ENCODE measurements around the gene CELF3.

DNA sequence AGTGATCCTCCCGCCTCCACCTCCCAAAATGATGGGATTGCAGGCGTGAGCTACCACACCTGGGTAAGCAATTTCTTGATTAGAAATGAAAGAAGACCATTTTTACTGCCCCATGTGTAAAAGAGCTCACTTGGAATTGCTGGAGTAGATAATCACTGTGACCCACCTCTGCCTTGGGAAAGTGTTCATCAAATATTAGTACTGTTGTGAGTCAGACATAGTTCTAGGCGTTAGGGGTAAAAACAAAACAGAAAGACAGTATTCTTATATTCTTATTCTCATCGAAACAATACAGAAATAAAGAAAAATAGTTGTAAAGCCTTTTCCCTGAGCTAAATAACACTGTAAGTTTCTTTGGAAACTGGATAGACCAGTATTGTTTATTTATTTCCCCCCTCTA is 36.2 kb downstream of the CELF3 start:
- TF ChIP-seq, protein P1, sequence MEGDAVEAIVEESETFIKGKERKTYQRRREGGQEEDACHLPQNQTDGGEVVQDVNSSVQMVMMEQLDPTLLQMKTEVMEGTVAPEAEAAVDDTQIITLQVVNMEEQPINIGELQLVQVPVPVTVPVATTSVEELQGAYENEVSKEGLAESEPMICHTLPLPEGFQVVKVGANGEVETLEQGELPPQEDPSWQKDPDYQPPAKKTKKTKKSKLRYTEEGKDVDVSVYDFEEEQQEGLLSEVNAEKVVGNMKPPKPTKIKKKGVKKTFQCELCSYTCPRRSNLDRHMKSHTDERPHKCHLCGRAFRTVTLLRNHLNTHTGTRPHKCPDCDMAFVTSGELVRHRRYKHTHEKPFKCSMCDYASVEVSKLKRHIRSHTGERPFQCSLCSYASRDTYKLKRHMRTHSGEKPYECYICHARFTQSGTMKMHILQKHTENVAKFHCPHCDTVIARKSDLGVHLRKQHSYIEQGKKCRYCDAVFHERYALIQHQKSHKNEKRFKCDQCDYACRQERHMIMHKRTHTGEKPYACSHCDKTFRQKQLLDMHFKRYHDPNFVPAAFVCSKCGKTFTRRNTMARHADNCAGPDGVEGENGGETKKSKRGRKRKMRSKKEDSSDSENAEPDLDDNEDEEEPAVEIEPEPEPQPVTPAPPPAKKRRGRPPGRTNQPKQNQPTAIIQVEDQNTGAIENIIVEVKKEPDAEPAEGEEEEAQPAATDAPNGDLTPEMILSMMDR (IDR thresholded peaks at IDR 0.05), result no peak
- TF ChIP-seq JUND (IDR thresholded peaks at IDR 0.05) (no peak), RFX5 (IDR thresholded peaks at IDR 0.05; ENCODE audit: low read length) (no peak), CHD2 (IDR thresholded peaks at IDR 0.05; ENCODE audit: low read length, partially characterized antibody) (no peak), POLR2AphosphoS5 (IDR thresholded peaks at IDR 0.05; ENCODE audit: low read depth, low read length) (no peak), RXRA (IDR thresholded peaks at IDR 0.05; ENCODE audit: borderline replicate concordance, low read depth) (no peak), EP300 (IDR thresholded peaks at IDR 0.05; ENCODE audit: borderline replicate concordance in 1 of 2, low read depth in 1 of 2, low read length in 1 of 2) (no peak), MXI1 (IDR thresholded peaks at IDR 0.05; ENCODE audit: low read depth, low read length) (no peak)
- TF ChIP-seq, protein P2, sequence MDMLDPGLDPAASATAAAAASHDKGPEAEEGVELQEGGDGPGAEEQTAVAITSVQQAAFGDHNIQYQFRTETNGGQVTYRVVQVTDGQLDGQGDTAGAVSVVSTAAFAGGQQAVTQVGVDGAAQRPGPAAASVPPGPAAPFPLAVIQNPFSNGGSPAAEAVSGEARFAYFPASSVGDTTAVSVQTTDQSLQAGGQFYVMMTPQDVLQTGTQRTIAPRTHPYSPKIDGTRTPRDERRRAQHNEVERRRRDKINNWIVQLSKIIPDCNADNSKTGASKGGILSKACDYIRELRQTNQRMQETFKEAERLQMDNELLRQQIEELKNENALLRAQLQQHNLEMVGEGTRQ (IDR thresholded peaks at IDR 0.05; ENCODE audit: borderline replicate concordance, low read depth, low read length), result no peak

Data from SK-N-SH (cell line).